Measurements from ENCODE around the gene FCN1.

GRCh38 chr9:134955156-134955555 is 37.4 kb upstream of the FCN1 start:
- TF ChIP-seq MYC (IDR thresholded peaks at IDR 0.05; ENCODE audit: low read depth, low read length) = no peak
- TF ChIP-seq POLR2A (IDR thresholded peaks at IDR 0.05; ENCODE audit: extremely low read depth, insufficient read length) = no peak

Data from NB4 (cell line).